Measurements from ENCODE around the gene S100A1.

GRCh38 chr1:153633754-153634665 lies 5.8 kb downstream of the S100A1 start, which contains the start of gene CHTOP:
- TF ChIP-seq CTCF (conservative IDR thresholded peaks at IDR 0.05; ENCODE audit: low read depth, low read length) (no peak), EZH2 (IDR thresholded peaks at IDR 0.05; ENCODE audit: borderline replicate concordance, low read depth, low read length, poor library complexity, severe bottlenecking) (no peak)

All from A673 (cell line).